Effector memory CD8-positive, alpha-beta T cell (primary cell): ENCODE results near the gene TMTC1.

Source experiments
- ATAC-seq: fragments of 150-1000 bp; cut with Tn5 transposase; replicated peaks from 2 replicates; pipeline ENCODE4 v1.10.0; 2021; ENCODE audit warnings: mild to moderate bottlenecking, moderate library complexity
- DNase-seq, 3 experiments: peaks; one replicate each; pipeline ENCODE4 v3.0.0; 2021
- H3K27ac Mint-ChIP-seq, 2 donors: one replicate each; pipeline ENCODE4 v1.8.0; 2022; ENCODE audit warnings: mild to moderate bottlenecking in 2 of 2, mixed read lengths in 2 of 2, moderate library complexity in 2 of 2
- H3K27me3 Mint-ChIP-seq, 2 donors: one replicate each; pipeline ENCODE4 v1.8.0; 2022; ENCODE audit warnings: mixed read lengths in 2 of 2
- H3K36me3 Mint-ChIP-seq: one replicate; pipeline ENCODE4 v1.8.0; 2022; ENCODE audit warnings: mild to moderate bottlenecking, moderate library complexity, mixed read lengths; ENCODE audit not compliant: insufficient read depth
- H3K4me1 Mint-ChIP-seq, 2 donors: one replicate each; pipeline ENCODE4 v1.8.0; 2022; ENCODE audit warnings: low read depth in 2 of 2, mixed read lengths in 2 of 2
- H3K4me3 Mint-ChIP-seq, 2 donors: one replicate each; pipeline ENCODE4 v1.8.0; 2022; ENCODE audit warnings: mild to moderate bottlenecking in 2 of 2, mixed read lengths in 2 of 2, moderate library complexity in 2 of 2
- H3K9me3 Mint-ChIP-seq, 2 donors: one replicate each; pipeline ENCODE4 v1.8.0; 2022; ENCODE audit warnings: mixed read lengths in 2 of 2

Gene TMTC1

DNA sequence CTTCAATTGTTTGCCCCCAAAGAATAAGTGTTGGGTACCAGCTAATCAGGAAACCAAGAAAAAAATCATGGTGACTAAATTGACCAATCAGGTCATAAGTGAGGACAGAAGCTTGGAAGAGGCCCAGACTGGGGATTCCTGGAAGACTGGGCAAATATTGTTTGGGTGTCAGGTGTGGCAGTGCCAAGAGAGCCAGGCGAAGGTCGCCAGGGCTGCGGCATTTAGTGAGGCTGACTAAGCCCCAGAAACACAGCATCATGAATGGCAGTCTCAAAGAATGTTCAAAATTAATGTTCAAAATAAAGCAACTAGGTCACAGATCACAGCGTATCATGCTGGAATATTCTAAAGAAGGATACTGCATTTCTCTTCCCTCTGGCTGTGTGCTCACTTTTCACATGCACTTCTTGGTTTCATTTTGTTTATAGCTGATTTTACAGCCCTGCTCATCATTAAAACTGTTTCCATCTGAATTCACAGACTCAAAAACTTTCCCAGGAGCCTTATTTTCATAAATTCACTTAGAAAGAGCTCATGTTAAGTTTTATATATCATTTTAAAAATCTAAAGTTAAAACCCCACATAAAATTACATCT, 201.0 kb downstream of the TMTC1 start:
- Mint-ChIP-seq H3K36me3 (no peaks in the 10 kb centered on the region), H3K4me1 (peaks cover 0 to 2% of the 10 kb centered on the region in 2 donors), H3K4me3 (no peak overlapping the region), H3K27me3 (peaks cover 0 to 8% of the 10 kb centered on the region in 2 donors), H3K27ac (no peak overlapping the region), H3K9me3 (no peaks in the 10 kb centered on the region)
- DNase-seq = no peak
- no peak for ATAC-seq

DNA sequence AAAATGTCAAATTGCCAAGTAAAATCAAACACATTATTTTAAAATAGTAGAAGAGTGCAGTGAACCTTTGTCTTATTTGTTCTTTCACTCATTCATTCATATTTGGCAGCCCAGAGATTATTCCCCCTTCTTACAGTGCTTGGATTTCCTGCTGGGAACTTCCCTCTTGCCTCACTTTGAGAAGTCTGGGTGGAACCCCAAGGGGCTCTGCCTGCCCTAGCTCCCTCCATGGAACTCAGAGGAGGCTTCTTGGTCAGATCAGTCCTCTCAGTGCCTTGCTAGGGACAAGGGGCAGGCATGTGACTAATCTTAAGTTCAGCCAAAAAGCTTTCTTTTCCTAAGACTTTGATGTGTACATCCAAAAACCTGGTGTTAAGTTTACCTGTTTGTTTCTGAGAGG, 201.6 kb downstream of the TMTC1 start:
- Mint-ChIP-seq H3K27ac (no peak overlapping the region), H3K4me3 (no peak overlapping the region), H3K36me3 (no peaks in the 10 kb centered on the region), H3K9me3 (no peaks in the 10 kb centered on the region), H3K27me3 (peaks cover 0 to 6% of the 10 kb centered on the region in 2 donors), H3K4me1 (peaks cover 0 to 2% of the 10 kb centered on the region in 2 donors)
- ATAC-seq (no peak), DNase-seq (no peak)

DNA sequence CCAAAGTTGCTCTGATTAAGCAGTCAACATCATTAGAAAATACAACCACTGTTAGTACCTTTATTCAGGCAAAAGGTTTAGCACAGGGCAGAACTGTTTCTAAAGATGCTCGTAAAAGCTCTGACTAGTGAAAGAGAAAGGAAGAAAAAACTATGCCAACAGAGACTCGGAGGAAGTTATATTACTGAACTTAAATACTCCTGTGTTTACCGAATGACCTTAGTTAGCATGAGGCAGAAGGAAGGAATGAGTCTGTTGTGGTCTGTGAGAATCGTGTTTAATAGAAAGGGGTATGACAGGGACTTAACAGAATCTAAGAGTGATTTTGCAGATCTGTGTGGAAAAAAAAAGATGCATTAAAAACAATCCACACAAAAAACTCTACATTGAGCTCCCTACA, 202.1 kb downstream of the TMTC1 start:
- Mint-ChIP-seq H3K27ac (no peak overlapping the region), H3K4me1 (peaks cover 0 to 2% of the 10 kb centered on the region in 2 donors), H3K36me3 (no peaks in the 10 kb centered on the region), H3K4me3 (no peak overlapping the region), H3K27me3 (peaks cover under 1 to 6% of the 10 kb centered on the region in 2 donors), H3K9me3 (no peaks in the 10 kb centered on the region)
- DNase-seq (no peak), ATAC-seq (no peak)

DNA sequence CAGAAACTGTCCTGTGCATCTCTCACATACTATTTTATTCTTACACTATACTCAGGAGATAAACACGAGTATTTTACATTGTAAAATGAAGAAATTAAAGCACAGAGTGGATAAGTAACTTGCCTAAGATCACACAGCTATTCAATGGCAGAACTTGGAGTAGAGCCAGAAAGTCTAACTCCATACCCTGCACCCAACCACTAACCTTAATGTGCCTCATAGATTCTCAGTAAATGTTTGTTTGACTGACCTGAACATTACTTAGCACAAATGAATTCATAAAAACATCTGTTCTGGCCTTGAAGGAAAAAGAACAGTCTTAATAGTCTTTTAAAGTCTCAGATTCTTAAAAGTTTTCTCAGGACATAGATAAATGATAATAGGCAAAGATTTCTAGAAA, 202.8 kb downstream of the TMTC1 start:
- no peak for DNase-seq
- no peak for ATAC-seq
- Mint-ChIP-seq H3K4me1 (peaks cover 0 to 2% of the 10 kb centered on the region in 2 donors), H3K27me3 (peaks cover 7 to 12% of the 10 kb centered on the region in 2 donors), H3K9me3 (no peaks in the 10 kb centered on the region), H3K4me3 (no peak overlapping the region), H3K27ac (no peak overlapping the region), H3K36me3 (no peaks in the 10 kb centered on the region)

DNA sequence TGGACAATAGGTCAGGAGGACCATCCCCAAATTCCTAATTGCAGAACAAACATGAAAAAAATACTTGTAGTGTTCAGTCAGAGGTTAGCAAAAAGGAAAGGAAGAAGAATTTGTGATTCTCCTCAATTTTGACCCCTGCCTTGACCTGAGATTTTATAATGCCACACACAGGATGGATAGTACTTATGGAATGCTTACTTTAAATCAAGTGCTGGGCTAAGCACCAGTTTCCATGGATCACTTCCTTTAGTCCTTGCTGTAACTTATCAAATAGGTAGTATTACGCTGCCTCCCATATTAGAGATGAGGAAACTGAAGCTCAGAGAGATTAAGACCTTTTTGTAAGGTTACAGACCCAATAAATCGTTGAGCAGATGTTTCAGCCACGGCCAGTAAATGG, 205.0 kb downstream of the TMTC1 start:
- Mint-ChIP-seq H3K27me3 (peaks cover 7 to 18% of the 10 kb centered on the region in 2 donors), H3K27ac (no peak overlapping the region), H3K4me3 (no peak overlapping the region), H3K36me3 (no peaks in the 10 kb centered on the region), H3K4me1 (peaks cover 0 to 2% of the 10 kb centered on the region in 2 donors), H3K9me3 (no peaks in the 10 kb centered on the region)
- ATAC-seq = no peak
- no peak for DNase-seq

DNA sequence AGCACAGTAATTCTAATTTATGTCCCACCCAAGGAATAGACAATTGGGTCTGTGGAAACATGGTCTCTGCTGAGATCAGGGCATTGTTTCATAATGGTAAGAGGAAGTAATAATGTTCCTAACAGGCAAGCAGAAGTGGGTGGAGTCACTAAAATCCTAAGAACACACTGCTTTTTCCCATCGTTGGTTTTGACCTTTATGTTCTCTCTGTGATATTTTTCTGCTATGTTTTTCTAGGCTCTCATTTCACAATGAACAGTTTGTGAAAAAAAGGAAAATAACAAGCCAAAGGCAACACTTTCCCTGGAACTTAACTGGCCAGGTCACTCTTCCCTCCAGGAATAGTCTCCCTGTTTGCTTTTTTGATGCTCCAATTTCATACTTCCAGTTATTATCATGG, 205.7 kb downstream of the TMTC1 start:
- Mint-ChIP-seq H3K9me3 (no peaks in the 10 kb centered on the region), H3K36me3 (no peaks in the 10 kb centered on the region), H3K4me3 (no peak overlapping the region), H3K4me1 (peaks cover 0 to 2% of the 10 kb centered on the region in 2 donors), H3K27me3 (peaks cover 13 to 25% of the 10 kb centered on the region in 2 donors), H3K27ac (no peak overlapping the region)
- DNase-seq = no peak
- no peak for ATAC-seq

DNA sequence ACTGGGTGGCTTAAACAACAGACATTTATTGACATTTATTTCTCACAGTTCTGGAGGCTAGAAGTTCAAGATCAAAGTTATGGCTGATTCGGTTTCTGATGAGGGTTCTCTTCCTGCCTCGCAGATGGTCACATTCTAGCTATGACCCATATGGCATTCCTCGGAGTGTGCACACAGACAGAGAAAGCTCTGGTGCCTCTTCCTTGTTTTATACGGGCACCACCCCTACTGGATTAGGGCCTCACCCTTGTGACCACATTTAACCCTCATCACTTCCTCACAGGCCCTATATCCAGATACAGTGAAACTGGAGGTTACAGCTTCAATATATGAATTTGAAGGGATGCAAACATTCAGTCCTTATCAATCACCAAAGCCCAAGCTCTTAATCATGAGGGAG, 209.2 kb downstream of the TMTC1 start:
- DNase-seq (no peak), ATAC-seq (no peak)
- Mint-ChIP-seq H3K27ac (no peak overlapping the region), H3K4me3 (no peak overlapping the region), H3K4me1 (no peaks in the 10 kb centered on the region), H3K36me3 (no peaks in the 10 kb centered on the region), H3K27me3 (peaks cover 14 to 27% of the 10 kb centered on the region in 2 donors), H3K9me3 (no peaks in the 10 kb centered on the region)

DNA sequence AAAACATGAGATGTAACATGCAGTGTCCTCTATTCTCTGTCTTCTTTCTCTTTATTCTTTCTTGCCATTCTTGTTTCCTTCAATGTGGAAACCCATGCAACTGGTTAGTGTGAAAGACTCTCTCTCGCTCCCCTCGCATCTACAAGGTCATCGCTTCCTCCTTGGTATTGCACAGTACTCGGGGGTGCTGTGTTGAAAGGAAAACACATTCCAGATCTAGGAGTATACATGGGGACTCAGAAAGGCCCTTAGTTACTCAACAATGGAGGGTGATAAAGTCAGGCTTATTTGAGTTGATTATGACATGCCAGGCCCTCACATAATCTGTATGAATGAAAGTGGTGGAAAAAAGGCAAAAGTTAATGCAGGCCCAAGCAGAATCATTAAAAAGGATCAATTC, 210.8 kb downstream of the TMTC1 start:
- H3K36me3 Mint-ChIP-seq = no peaks in the 10 kb centered on the region
- ATAC-seq (no peak), DNase-seq (no peak)
- H3K27me3 Mint-ChIP-seq = peaks cover 14 to 21% of the 10 kb centered on the region in 2 donors
- H3K27ac Mint-ChIP-seq = no peak overlapping the region
- H3K4me1 Mint-ChIP-seq = no peaks in the 10 kb centered on the region
- H3K4me3 Mint-ChIP-seq = no peak overlapping the region
- no peaks in the 10 kb centered on the region for H3K9me3 Mint-ChIP-seq

DNA sequence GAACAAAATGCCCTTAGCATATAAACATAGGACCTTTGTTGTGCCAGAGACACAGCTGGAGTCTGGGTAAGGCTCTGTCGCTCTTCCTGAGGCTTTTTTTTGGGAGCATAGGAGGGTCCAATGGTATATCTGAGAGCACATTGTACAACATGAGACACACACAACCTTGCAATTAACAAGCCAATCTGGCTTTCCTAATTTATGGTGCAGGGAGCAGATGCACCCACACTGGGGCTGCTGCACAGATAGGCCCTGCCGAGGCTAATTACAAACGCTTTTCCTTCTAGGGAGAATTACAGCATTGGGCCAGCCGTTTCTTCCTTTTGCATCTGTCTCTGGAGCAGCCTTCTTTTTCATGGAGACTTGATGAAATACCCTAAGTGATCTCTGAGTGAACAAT, 211.3 kb downstream of the TMTC1 start:
- no peak for ATAC-seq
- Mint-ChIP-seq H3K4me3 (no peak overlapping the region), H3K4me1 (no peaks in the 10 kb centered on the region), H3K36me3 (no peaks in the 10 kb centered on the region), H3K27ac (no peak overlapping the region), H3K27me3 (peaks cover 14 to 21% of the 10 kb centered on the region in 2 donors), H3K9me3 (no peaks in the 10 kb centered on the region)
- DNase-seq = no peak

DNA sequence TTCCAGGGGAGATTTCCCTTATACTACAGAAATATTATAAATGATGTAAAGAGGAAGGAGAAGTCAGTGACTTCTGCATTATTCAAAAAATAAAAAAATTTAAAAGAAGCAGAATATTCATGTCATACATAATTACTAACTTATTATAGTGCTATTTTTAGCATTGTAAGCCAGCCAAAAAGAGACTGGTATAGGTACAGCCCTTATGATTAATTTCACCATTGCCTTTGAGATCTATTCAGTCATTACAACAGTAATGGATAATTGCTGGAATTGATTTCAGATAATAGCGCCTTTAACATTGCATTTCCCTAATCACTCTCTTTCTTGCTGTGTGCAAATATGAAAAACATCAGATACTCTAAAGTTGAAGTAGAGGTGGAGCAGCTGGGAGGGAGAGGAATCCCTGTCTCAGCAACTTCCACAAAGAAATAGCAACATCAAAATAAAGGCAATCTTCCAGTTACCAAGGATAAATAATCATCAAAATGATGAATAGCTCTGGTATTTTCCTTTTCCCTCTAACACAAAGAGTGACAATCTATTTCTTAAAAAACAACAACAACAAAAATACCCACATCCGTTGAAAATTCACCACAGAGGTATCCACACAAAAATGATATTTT, 214.5 kb downstream of the TMTC1 start:
- Mint-ChIP-seq H3K4me3 (no peak overlapping the region), H3K9me3 (no peaks in the 10 kb centered on the region), H3K27me3 (peaks cover 27 to 34% of the 10 kb centered on the region in 2 donors), H3K36me3 (no peaks in the 10 kb centered on the region), H3K27ac (no peak overlapping the region), H3K4me1 (no peaks in the 10 kb centered on the region)
- ATAC-seq (no peak), DNase-seq (no peak)

DNA sequence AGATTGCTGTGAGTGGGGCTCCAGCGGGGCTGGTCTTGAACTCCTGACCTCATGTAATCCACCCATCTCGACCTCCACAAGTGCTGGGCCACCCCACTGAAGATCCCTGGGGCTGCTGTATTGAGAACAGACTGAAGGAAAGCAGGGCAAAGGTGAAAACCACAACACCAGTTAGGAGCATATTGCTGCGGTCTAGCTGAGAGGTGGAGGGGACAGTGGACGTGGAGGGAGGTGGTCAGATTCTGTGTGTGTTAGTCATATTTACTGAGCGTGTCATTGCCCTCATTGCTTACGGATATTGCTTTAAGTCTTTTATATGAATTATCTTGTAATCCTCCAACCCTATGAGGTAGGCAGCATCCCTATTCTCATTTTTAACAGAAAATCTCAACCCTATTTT, 217.3 kb downstream of the TMTC1 start:
- ATAC-seq = no peak
- DNase-seq = no peak
- H3K36me3 Mint-ChIP-seq = no peaks in the 10 kb centered on the region
- H3K4me1 Mint-ChIP-seq = no peaks in the 10 kb centered on the region
- H3K27ac Mint-ChIP-seq = no peak overlapping the region
- H3K4me3 Mint-ChIP-seq = no peak overlapping the region
- H3K27me3 Mint-ChIP-seq = peaks cover 42% of the 10 kb centered on the region in 2 donors
- no peaks in the 10 kb centered on the region for H3K9me3 Mint-ChIP-seq

DNA sequence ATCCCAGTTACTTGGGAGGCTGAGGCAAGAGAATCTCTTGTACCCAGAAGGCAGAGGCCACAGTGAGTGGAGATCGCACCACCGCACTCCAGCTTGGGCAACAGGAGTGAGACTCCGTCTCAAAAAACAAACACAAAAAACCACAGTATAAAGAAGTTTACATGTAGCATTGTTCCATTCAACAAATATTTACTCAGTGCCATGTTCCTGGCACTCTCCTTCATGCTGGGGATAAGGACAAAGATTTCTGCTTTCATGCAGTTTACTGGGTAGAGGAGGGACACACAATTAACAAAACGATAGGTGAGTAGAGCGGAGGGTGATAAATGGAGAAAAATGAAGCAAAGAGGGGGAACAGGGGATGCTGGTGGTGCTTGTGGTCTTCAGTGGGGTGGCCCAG, 218.0 kb downstream of the TMTC1 start:
- ATAC-seq (no peak), DNase-seq (no peak)
- Mint-ChIP-seq H3K27ac (no peak overlapping the region), H3K27me3 (peaks cover 42% of the 10 kb centered on the region in 2 donors), H3K36me3 (no peaks in the 10 kb centered on the region), H3K4me1 (no peaks in the 10 kb centered on the region), H3K4me3 (no peak overlapping the region), H3K9me3 (no peaks in the 10 kb centered on the region)

DNA sequence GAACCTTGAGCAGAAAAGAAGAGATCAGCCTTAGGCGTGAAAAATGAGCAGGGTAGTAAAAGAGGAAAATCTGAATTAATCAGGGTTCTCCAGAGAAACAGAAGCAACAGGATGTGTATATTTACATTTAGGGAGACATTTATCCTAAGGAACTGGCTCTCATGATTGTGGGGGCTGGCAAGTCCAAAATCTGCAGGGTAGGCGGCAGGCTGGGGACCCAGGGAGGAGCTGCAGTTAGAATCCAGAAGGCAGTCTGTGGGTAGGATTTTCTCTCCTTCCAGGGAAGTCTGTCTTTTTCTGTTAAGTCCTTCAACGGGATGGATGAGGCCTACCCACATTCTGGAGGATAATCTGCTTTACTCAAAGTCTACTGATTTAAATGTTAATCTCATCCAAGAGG, 218.8 kb downstream of the TMTC1 start:
- no peaks in the 10 kb centered on the region for H3K9me3 Mint-ChIP-seq
- no peak overlapping the region for H3K27ac Mint-ChIP-seq
- DNase-seq (no peak), ATAC-seq (no peak)
- no peaks in the 10 kb centered on the region for H3K4me1 Mint-ChIP-seq
- peaks cover 42% of the 10 kb centered on the region in 2 donors for H3K27me3 Mint-ChIP-seq
- H3K36me3 Mint-ChIP-seq = no peaks in the 10 kb centered on the region
- H3K4me3 Mint-ChIP-seq = no peak overlapping the region

DNA sequence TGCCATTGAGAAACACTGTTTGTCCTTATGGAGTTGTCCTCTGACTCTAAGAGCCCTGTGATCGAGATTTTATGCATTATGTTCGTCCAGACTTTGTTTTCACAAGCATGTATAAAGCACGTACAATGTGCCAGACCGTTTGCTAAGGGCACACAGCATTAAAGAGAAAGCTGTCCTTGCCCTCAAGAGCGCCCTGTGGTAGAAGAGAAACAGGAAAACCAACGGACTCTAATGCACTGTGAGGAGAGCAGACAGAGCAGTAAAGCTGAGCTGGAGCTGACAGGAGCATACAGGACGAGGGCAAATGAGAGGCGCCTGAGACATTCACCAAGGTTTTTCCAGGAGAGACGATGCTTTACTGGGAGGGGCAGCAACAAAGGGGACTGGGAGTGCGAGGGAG, 220.1 kb downstream of the TMTC1 start:
- ATAC-seq = no peak
- DNase-seq = no peak
- Mint-ChIP-seq H3K9me3 (no peaks in the 10 kb centered on the region), H3K4me3 (peak overlapping the region in 1 of 2 donors; percentile 11), H3K27me3 (peaks cover 42% of the 10 kb centered on the region in 2 donors), H3K4me1 (no peaks in the 10 kb centered on the region), H3K36me3 (no peaks in the 10 kb centered on the region), H3K27ac (no peak overlapping the region)
